PC-9 (cell line): Measurements from ENCODE around the gene TMCC2.

ENCODE experiments used
- EZH2 ChIP-seq: fragments of 200-600 bp; sonication (generic); IDR thresholded peaks from 2 replicates; pipeline ENCODE4 v1.8.0; 2017; ENCODE audit warnings: antibody characterized with exemption, low read depth
- TF ChIP-seq, protein P1 (sequence below): fragments of 200-600 bp; sonication (generic); conservative IDR thresholded peaks from 2 replicates; pipeline ENCODE4 v1.6.1; 2017; ENCODE audit warnings: mixed run types, antibody characterized with exemption, mild to moderate bottlenecking, moderate library complexity

- TF ChIP-seq, protein P1, sequence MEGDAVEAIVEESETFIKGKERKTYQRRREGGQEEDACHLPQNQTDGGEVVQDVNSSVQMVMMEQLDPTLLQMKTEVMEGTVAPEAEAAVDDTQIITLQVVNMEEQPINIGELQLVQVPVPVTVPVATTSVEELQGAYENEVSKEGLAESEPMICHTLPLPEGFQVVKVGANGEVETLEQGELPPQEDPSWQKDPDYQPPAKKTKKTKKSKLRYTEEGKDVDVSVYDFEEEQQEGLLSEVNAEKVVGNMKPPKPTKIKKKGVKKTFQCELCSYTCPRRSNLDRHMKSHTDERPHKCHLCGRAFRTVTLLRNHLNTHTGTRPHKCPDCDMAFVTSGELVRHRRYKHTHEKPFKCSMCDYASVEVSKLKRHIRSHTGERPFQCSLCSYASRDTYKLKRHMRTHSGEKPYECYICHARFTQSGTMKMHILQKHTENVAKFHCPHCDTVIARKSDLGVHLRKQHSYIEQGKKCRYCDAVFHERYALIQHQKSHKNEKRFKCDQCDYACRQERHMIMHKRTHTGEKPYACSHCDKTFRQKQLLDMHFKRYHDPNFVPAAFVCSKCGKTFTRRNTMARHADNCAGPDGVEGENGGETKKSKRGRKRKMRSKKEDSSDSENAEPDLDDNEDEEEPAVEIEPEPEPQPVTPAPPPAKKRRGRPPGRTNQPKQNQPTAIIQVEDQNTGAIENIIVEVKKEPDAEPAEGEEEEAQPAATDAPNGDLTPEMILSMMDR: no peak
- TF ChIP-seq EZH2: no peak
These were observed 29.3 kb downstream of the TMCC2 start for GRCh38 chr1:205256951-205257625.
